22Rv1 (cell line): ENCODE measurements around the gene AKT3.

ENCODE experiments used
- H3K27ac ChIP-seq: fragments of 450-650 bp; 2 replicates; pipeline ENCODE4 v1.5.1; 2017
- CTCF ChIP-seq: fragments of 450-650 bp; IDR thresholded peaks from 2 replicates; pipeline ENCODE4 v1.5.1; 2017; ENCODE audit warnings: mild to moderate bottlenecking
- ZFX ChIP-seq: fragments of 450-650 bp; IDR thresholded peaks from 2 replicates; pipeline ENCODE4 v1.6.1; 2017; ENCODE audit warnings: antibody characterized with exemption, borderline replicate concordance

Gene AKT3

GRCh38 chr1:243731974-243732625, 117.9 kb downstream of the AKT3 start:
- no peak overlapping the region for H3K27ac ChIP-seq
- TF ChIP-seq ZFX (no peak), CTCF (no peak)

- no peak for TF ChIP-seq ZFX
- TF ChIP-seq CTCF, result no peak
- H3K27ac ChIP-seq, result no peak overlapping the region
Measured at GRCh38 chr1:243731301-243731891, 118.6 kb downstream of the AKT3 start.

- no peak overlapping the region for H3K27ac ChIP-seq
- TF ChIP-seq ZFX (no peak), CTCF (no peak)
Measured at GRCh38 chr1:243730487-243731150, 119.4 kb downstream of the AKT3 start.

- no peak overlapping the region for H3K27ac ChIP-seq
- no peak for TF ChIP-seq ZFX
- TF ChIP-seq CTCF, result no peak
Measured at GRCh38 chr1:243729956-243730355, 120.1 kb downstream of the AKT3 start.

- TF ChIP-seq ZFX (no peak), CTCF (no peak)
- no peak overlapping the region for H3K27ac ChIP-seq
Measured at GRCh38 chr1:243727503-243728203, 122.4 kb downstream of the AKT3 start.

DNA sequence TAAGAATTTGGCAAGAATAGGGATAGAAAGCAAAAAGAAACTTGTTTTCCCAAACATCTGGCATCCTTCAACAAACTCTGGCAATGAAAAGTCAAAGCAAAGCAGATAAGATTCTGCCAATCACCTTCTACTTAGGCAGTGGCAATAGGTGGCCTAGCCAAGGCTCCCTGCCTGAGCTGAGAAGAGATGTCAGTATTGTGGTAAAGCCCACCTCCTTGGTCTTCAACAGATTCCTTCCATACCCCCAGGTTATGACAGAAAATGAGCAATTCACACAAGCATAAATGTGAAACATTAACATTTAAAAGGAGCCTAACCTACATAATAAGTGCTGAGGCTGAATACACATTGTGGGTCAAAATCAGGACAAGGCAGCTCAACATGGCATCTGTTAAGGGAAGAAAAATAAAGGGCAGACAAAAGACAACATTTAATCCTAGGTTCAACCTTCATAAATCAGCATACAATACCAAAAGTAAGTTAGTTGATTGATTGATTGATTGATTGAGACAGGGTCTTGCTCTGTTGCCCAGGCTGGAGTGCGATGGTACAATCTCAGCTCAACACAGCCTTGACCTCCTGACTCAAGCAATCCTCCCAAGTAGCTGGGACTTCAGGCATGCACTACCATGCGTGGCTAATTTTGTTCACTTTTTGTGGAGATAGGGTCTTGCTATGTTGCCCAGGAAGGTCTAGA, 123.1 kb downstream of the AKT3 start:
- TF ChIP-seq CTCF, result no peak
- TF ChIP-seq ZFX, result no peak
- no peak overlapping the region for H3K27ac ChIP-seq
